ENCODE data around the gene ZNF264. TPM values are rescaled to one million over a fixed set of nuclear protein-coding genes. Genes with fewer than 3 reads are reported as not detected.
"Not testable (repeated sequence)": the region's sequence is repeated elsewhere in the genome, so short reads cannot be mapped to it uniquely, and the experiment has no call there.

The ZNF264 gene
- total and polyA plus RNA-seq, 2 experiments from 2014 or later, result 3.8 to 50.5 TPM

- DNase-seq (ENCODE audit: low read depth in 1 of 2, low spot score in 1 of 2), result no peak
- Histone ChIP-seq H3K27me3 (no peaks in the 10 kb centered on the region), H3K27ac (no peak overlapping the region), H3K4me1 (ENCODE audit: low read depth) (peaks cover 9% of the 10 kb centered on the region), H3K9me3 (ENCODE audit: low read depth) (no peaks in the 10 kb centered on the region), H3K4me3 (no peak overlapping the region), H3K36me3 (peaks cover 25% of the 10 kb centered on the region)
- no peak for TF ChIP-seq CTCF (IDR thresholded peaks at IDR 0.05; ENCODE audit: low read depth, low read length)
These were observed 53.8 kb downstream of the ZNF264 start for GRCh38 chr19:57245066-57245465.

- peaks cover 31% of the 10 kb centered on the region for H3K36me3 ChIP-seq
- no peak for TF ChIP-seq CTCF (IDR thresholded peaks at IDR 0.05; ENCODE audit: low read depth, low read length)
- no peak for DNase-seq (ENCODE audit: low read depth in 1 of 2, low spot score in 1 of 2)
These were observed 54.7 kb downstream of the ZNF264 start for GRCh38 chr19:57245959-57246358.

GRCh38 chr19:57248646-57249045 is 57.3 kb downstream of the ZNF264 start:
- TF ChIP-seq CTCF (IDR thresholded peaks at IDR 0.05; ENCODE audit: low read depth, low read length), result no peak
- Histone ChIP-seq H3K4me1 (ENCODE audit: low read depth) (no peaks in the 10 kb centered on the region), H3K27me3 (no peaks in the 10 kb centered on the region), H3K4me3 (no peak overlapping the region), H3K36me3 (peaks cover 38% of the 10 kb centered on the region), H3K9me3 (ENCODE audit: low read depth) (no peaks in the 10 kb centered on the region), H3K27ac (no peak overlapping the region)
- DNase-seq (ENCODE audit: low read depth in 1 of 2, low spot score in 1 of 2), result no peak

More at GRCh38 chr19:57245959-57246358, 54.7 kb downstream of the ZNF264 start:
- no peak overlapping the region for H3K27ac ChIP-seq
- no peaks in the 10 kb centered on the region for H3K27me3 ChIP-seq
- H3K4me1 ChIP-seq (ENCODE audit: low read depth), result peaks cover 9% of the 10 kb centered on the region
- no peak overlapping the region for H3K4me3 ChIP-seq
- H3K9me3 ChIP-seq (ENCODE audit: low read depth), result no peaks in the 10 kb centered on the region

GRCh38 chr19:57249329-57249728 is 58.0 kb downstream of the ZNF264 start:
- H3K36me3 ChIP-seq, result peaks cover 42% of the 10 kb centered on the region
- H3K27ac ChIP-seq, result no peak overlapping the region
- no peaks in the 10 kb centered on the region for H3K27me3 ChIP-seq
- H3K9me3 ChIP-seq (ENCODE audit: low read depth), result no peaks in the 10 kb centered on the region
- TF ChIP-seq CTCF (IDR thresholded peaks at IDR 0.05; ENCODE audit: low read depth, low read length), result no peak
- H3K4me3 ChIP-seq, result no peak overlapping the region
- DNase-seq (ENCODE audit: low read depth in 1 of 2, low spot score in 1 of 2), result no peak
- no peaks in the 10 kb centered on the region for H3K4me1 ChIP-seq (ENCODE audit: low read depth)

- not testable (repeated sequence) for DNase-seq (ENCODE audit: low read depth in 1 of 2, low spot score in 1 of 2); H3K27me3 ChIP-seq; H3K27ac ChIP-seq; H3K4me3 ChIP-seq; H3K9me3 ChIP-seq (ENCODE audit: low read depth); H3K4me1 ChIP-seq (ENCODE audit: low read depth)
- H3K36me3 ChIP-seq, result peaks cover 36% of the 10 kb centered on the region
These were observed 62.5 kb downstream of the ZNF264 start for GRCh38 chr19:57253767-57254166.

- Histone ChIP-seq H3K27ac (no peak overlapping the region), H3K36me3 (no peaks in the 10 kb centered on the region), H3K4me3 (no peak overlapping the region), H3K27me3 (no peaks in the 10 kb centered on the region), H3K4me1 (ENCODE audit: low read depth) (no peaks in the 10 kb centered on the region), H3K9me3 (ENCODE audit: low read depth) (no peaks in the 10 kb centered on the region)
- DNase-seq (ENCODE audit: low read depth in 1 of 2, low spot score in 1 of 2), result no peak
- TF ChIP-seq CTCF (IDR thresholded peaks at IDR 0.05; ENCODE audit: low read depth, low read length), result no peak
These were observed 70.7 kb downstream of the ZNF264 start for GRCh38 chr19:57262044-57262443.

Data from cardiac muscle cell (in vitro differentiated cells and primary cell).